OCI-LY1 (cell line): Measurements from ENCODE around the gene GPR107.
"Not testable (repeated sequence)": the region's sequence is repeated elsewhere in the genome, so short reads cannot be mapped to it uniquely, and the experiment has no call there.

Experiments used
- H2AFZ ChIP-seq: fragments of 200-600 bp; sonication (generic), shearing (Covaris generic); 2 replicates; pipeline ENCODE4 v1.6.0; 2014; ENCODE audit warnings: antibody characterized with exemption, mild to moderate bottlenecking, low read length
- H3F3A ChIP-seq: fragments of 200-600 bp; sonication (generic), shearing (Covaris generic); 2 replicates; pipeline ENCODE4 v1.6.0; 2014; ENCODE audit warnings: mild to moderate bottlenecking, antibody characterized with exemption, low read length, moderate library complexity; ENCODE audit not compliant: insufficient read depth
- H3K27ac ChIP-seq: fragments of 200-600 bp; sonication (generic); 2 replicates; pipeline ENCODE4 v1.5.1; 2014; ENCODE audit warnings: low read length, mixed run types, mild to moderate bottlenecking, low read depth; ENCODE audit not compliant: poor library complexity, severe bottlenecking
- H3K27me3 ChIP-seq: fragments of 200-600 bp; sonication (generic); 2 replicates; pipeline ENCODE4 v1.6.0; 2014; ENCODE audit warnings: antibody characterized with exemption, mild to moderate bottlenecking, low read length, moderate library complexity; ENCODE audit not compliant: insufficient read depth
- H3K36me3 ChIP-seq: fragments of 200-600 bp; sonication (generic); 2 replicates; pipeline ENCODE4 v1.6.1; 2014; ENCODE audit warnings: mild to moderate bottlenecking, antibody characterized with exemption, low read length, moderate library complexity, mixed read lengths; ENCODE audit not compliant: insufficient read depth
- H3K4me1 ChIP-seq: fragments of 200-600 bp; sonication (generic); 2 replicates; pipeline ENCODE4 v1.5.1; 2014; ENCODE audit warnings: mild to moderate bottlenecking, low read length, moderate library complexity; ENCODE audit not compliant: insufficient read depth, severe bottlenecking
- H3K4me2 ChIP-seq: fragments of 200-600 bp; sonication (generic), shearing (Covaris generic); 2 replicates; pipeline ENCODE4 v1.6.1; 2014; ENCODE audit warnings: low read length
- H3K4me3 ChIP-seq: fragments of 200-600 bp; sonication (generic); 2 replicates; pipeline ENCODE4 v1.5.1; 2014; ENCODE audit warnings: low read length, low read depth, mild to moderate bottlenecking, mixed read lengths; ENCODE audit not compliant: poor library complexity, severe bottlenecking
- H3K79me2 ChIP-seq: fragments of 200-600 bp; shearing (Covaris generic); 2 replicates; pipeline ENCODE4 v1.6.1; 2016; ENCODE audit warnings: mixed run types, low read length, mixed read lengths; ENCODE audit not compliant: insufficient read depth
- H3K9ac ChIP-seq: fragments of 200-600 bp; sonication (generic), shearing (Covaris generic); 2 replicates; pipeline ENCODE4 v1.6.1; 2014; ENCODE audit warnings: mild to moderate bottlenecking, low read length, mixed read lengths
- H3K9me2 ChIP-seq: fragments of 200-600 bp; sonication (generic), shearing (Covaris generic); 2 replicates; pipeline ENCODE4 v1.6.1; 2014; ENCODE audit warnings: low read depth, mild to moderate bottlenecking, low read length, mixed read lengths
- H3K9me3 ChIP-seq: fragments of 200-600 bp; shearing (Covaris generic); 2 replicates; pipeline ENCODE4 v1.6.1; 2014; ENCODE audit warnings: low read length, mixed read lengths
- H4K20me1 ChIP-seq: fragments of 200-600 bp; sonication (generic), shearing (Covaris generic); 2 replicates; pipeline ENCODE4 v1.6.0; 2016; ENCODE audit warnings: mild to moderate bottlenecking, low read length; ENCODE audit not compliant: insufficient read depth
- EZH2 ChIP-seq: fragments of 200-600 bp; sonication (generic), shearing (Covaris generic); IDR thresholded peaks from 2 replicates; pipeline ENCODE4 v1.8.0; 2017; ENCODE audit warnings: borderline replicate concordance, mixed run types, mild to moderate bottlenecking, antibody characterized with exemption, low read length, moderate library complexity, mixed read lengths
- TF ChIP-seq, protein P1 (sequence below): fragments of 200-600 bp; sonication (generic), shearing (Covaris generic); IDR thresholded peaks from 2 replicates; pipeline ENCODE4 v1.5.1; 2017; ENCODE audit warnings: mild to moderate bottlenecking, antibody characterized with exemption, low read length, moderate library complexity, mixed read lengths

The GPR107 gene

DNA sequence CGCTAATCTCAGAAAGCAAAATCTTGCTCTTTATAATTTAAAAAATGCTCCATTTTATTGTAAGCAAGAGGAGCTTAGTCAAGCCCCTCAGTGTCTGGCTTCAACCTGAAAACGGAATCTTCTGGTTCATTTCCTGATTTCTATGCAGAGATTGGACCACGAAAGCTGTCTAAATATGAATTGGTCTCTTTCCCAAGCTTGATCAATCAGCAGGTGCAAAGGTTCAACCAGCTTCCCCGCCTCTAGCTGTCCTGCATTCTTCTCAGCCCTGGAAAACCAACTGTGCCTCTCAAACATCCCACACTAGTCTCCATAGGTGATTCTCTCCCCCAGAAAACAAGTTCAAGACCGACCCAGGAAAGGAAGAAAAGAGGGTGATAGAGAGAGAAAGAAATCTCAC is 45.2 kb upstream of the GPR107 start:
- Histone ChIP-seq H3F3A (no peaks in the 10 kb centered on the region), H3K4me3 (no peak overlapping the region), H3K79me2 (no peaks in the 10 kb centered on the region), H3K9me2 (no peaks in the 10 kb centered on the region), H2AFZ (no peak overlapping the region), H3K4me1 (no peaks in the 10 kb centered on the region), H4K20me1 (no peaks in the 10 kb centered on the region), H3K27me3 (0 out of 2 replicates have a peak, but pooled peaks cover 5% of the 10 kb centered on the region), H3K4me2 (no peak overlapping the region), H3K27ac (no peak overlapping the region), H3K9me3 (no peaks in the 10 kb centered on the region), H3K9ac (no peak overlapping the region), H3K36me3 (no peaks in the 10 kb centered on the region)
- TF ChIP-seq, protein P1, sequence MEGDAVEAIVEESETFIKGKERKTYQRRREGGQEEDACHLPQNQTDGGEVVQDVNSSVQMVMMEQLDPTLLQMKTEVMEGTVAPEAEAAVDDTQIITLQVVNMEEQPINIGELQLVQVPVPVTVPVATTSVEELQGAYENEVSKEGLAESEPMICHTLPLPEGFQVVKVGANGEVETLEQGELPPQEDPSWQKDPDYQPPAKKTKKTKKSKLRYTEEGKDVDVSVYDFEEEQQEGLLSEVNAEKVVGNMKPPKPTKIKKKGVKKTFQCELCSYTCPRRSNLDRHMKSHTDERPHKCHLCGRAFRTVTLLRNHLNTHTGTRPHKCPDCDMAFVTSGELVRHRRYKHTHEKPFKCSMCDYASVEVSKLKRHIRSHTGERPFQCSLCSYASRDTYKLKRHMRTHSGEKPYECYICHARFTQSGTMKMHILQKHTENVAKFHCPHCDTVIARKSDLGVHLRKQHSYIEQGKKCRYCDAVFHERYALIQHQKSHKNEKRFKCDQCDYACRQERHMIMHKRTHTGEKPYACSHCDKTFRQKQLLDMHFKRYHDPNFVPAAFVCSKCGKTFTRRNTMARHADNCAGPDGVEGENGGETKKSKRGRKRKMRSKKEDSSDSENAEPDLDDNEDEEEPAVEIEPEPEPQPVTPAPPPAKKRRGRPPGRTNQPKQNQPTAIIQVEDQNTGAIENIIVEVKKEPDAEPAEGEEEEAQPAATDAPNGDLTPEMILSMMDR: no peak

- H3K27me3 ChIP-seq, H4K20me1 ChIP-seq, H3K27ac ChIP-seq, H2AFZ ChIP-seq, H3K36me3 ChIP-seq, H3K4me3 ChIP-seq, H3K9ac ChIP-seq, H3K9me3 ChIP-seq, H3K4me2 ChIP-seq, H3K9me2 ChIP-seq, H3K4me1 ChIP-seq, H3F3A ChIP-seq, H3K79me2 ChIP-seq: not testable (repeated sequence)
These were observed 44.2 kb upstream of the GPR107 start for GRCh38 chr9:130009546-130009945.

- Histone ChIP-seq H3K4me3 (no peak overlapping the region), H3K27me3 (0 out of 2 replicates have a peak, but pooled peaks cover 5% of the 10 kb centered on the region), H2AFZ (no peak overlapping the region), H3K4me1 (no peaks in the 10 kb centered on the region), H3F3A (no peaks in the 10 kb centered on the region), H3K9me2 (no peaks in the 10 kb centered on the region), H3K4me2 (no peak overlapping the region), H3K9me3 (no peaks in the 10 kb centered on the region), H3K27ac (no peak overlapping the region), H3K36me3 (no peaks in the 10 kb centered on the region), H3K9ac (no peak overlapping the region), H3K79me2 (no peaks in the 10 kb centered on the region), H4K20me1 (no peaks in the 10 kb centered on the region)
- no peak for TF ChIP-seq EZH2
- TF ChIP-seq, protein P1: no peak
These were observed 43.3 kb upstream of the GPR107 start for GRCh38 chr9:130010151-130010988.

DNA sequence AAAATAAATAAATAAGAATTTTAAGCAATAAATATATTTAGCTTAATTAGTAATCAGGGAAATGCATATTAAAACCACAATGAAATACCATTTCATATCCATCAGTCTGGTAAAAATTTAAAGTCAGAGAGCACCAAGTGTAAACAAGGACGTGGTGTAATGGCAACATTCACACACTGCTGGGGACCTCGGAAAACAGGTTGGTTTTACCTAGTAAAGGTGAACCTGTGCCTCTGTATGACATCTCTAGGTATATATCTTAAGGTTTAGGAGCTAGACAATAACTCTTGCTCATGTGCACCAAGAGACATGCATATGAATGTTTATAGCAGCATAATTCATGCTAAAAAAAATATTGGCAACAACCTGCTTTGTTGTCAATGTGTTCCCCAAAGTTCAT is 40.4 kb upstream of the GPR107 start:
- Histone ChIP-seq H3K9me2 (no peaks in the 10 kb centered on the region), H3K9me3 (no peaks in the 10 kb centered on the region), H4K20me1 (no peaks in the 10 kb centered on the region), H3K9ac (no peak overlapping the region), H3K79me2 (no peaks in the 10 kb centered on the region), H3K27ac (no peak overlapping the region), H3K36me3 (no peaks in the 10 kb centered on the region; the same call in 1 of the 2 replicates), H2AFZ (no peak overlapping the region), H3K4me3 (no peak overlapping the region), H3F3A (no peaks in the 10 kb centered on the region), H3K4me2 (no peak overlapping the region), H3K4me1 (no peaks in the 10 kb centered on the region), H3K27me3 (0 out of 2 replicates have a peak, but pooled peaks cover 5% of the 10 kb centered on the region)
- no peak for TF ChIP-seq EZH2
- TF ChIP-seq, protein P1: no peak
